ENCODE results near the gene GPX2.
"Not testable (repeated sequence)": the region's sequence is repeated elsewhere in the genome, so short reads cannot be mapped to it uniquely, and the experiment has no call there.

GPX2 gene

DNA sequence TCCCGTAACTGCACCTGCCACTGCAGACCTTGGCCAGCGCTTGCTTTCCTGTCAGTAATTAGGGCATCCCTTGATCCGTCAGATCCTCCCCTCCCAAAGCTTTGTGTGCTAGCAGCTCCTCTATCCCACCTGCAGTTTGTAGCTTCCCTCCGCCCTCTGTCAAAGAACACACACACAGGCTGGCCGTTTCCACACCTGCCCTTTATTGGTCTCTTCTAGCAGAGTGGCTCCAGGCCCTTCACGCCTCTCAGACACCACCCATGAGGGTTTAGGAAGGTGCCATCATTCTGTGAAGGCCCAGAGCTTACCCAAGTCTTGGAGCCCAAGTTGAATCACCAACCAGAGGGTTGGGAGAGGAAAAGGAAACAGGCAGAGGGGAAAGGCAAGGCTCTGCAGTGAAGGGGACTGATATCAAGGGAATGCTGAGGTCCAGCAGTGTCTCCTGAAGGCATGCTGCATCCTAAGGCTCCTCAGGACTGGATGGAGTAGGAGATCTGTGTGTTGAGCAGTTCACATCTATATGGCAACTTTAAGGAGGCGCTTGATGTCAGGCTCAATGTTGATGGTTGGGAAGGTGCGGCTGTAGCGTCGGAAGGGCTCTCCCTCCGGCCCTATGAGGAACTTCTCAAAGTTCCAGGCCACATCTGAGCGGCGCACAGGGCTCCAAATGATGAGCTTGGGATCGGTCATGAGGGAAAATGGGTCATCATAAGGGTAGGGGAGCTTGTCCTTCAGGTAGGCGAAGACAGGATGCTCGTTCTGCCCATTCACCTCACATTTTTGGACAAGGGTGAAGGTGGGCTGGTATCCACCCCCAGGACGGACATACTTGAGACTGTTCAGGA is 3.4 kb downstream of the GPX2 start:
- DNase-seq: no peak

DNA sequence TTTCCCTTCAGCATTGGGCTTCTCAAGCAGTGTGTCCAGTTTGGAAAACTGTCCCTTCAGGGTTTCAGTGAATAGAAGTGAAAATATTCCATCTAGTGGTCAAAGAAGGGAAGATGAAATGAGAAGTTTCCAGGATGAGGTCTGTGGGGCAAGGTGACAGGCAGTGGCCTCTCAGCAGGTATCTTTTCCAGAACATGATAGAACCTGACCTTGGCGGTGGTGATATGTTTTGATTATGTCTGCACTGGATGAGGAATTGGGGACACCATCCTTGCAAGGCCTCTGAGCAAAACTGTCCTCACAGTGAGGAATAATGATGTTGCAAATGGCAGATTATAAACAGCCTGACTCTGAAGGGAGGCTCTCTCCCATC is 4.7 kb downstream of the GPX2 start:
- no peak for DNase-seq

DNA sequence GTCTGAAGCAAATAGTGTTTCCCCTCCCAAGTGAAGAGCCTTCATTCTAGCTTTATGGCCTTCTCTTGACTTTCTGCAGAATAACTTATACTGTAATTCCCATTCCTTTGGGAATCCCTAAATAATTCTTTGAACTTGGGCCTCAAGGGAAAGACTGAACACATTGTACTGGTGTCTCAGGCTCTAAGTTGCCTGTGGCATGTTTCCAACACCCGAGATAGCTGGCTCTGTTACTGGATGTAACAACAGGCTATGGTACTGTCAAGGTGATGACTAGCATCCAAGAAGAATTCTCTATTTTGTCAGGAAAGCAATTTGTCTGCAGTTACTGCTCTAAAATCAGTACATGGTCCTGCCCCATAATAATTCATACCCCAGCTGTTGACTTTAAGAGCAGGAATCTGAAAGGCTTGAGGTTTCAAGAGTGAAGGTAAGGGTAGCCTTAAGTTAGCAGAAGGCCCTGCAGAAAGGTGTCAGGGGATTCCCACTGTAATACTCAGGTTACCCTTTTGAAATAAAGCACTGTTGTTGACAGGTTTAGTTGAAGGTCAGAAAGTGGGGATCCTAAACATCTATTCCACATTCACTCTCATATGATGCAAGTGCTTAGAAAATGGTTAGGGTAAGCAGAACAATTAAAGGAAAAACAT is 5.2 kb downstream of the GPX2 start:
- no peak for DNase-seq

DNA sequence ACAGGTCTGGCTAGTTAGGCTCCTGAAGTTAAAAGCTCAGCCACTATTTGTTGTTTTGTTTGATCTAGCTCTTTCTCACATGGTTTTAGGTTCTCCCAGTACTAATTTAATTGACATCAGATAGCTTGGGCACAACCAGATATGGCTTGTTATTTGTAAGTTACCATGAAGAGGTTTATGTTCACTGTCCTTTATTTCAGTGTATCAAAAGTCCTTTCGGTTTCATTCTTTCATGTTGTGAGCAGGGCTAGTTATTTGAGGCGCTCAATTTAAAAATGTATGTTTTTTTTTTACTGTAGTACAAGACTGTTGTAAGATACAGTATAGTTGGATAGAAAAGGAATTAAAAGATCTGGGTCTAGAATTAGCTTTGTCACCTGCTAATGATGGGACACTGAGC is 7.0 kb downstream of the GPX2 start:
- no peak for DNase-seq

DNA sequence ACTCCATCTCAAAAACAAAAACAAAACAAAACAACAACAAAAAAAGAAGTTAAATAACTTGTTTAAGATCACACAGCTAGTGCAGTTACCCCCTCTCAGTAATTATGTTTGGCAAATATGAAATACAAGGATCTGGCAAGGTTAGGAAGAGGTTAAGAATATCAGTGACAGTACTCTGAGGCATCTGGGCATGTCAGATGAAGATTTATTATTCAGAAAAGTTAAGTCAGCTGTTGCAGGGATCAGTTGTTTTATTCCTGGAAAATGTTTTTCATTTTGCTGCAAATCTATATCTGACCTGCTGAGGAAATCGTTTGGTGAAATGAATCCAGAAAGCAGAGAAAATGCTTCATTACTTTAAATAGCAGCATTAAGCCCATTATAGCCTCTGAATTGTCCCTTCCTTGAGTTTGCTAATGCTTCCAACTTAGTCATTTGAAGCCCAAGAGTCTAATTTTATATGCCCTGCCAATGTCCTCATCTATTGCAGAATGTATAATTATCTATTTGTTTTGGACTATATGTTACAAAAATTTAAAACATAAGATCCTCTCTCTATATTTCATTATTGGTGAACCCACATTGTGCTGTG is 8.1 kb downstream of the GPX2 start:
- DNase-seq: no peak

DNA sequence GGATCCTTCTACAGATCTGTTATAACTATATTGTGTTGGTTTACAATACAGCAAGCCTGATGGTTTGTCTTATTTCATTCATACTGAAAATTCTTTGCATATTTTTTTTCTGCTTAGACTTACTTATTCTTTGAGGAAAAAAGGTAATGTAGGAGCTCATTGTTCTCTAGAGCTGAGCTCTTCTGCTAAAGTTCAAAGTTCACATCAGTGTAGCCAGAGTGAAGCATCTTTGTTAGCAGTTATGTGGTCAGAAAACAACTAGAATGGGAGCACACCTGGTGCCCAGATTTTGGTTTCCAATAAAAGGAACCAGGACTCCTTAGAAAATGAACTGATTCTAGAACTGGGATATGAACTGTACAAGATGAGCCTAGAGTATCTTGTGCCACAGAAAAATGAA is 10.3 kb downstream of the GPX2 start:
- no peak for DNase-seq

DNA sequence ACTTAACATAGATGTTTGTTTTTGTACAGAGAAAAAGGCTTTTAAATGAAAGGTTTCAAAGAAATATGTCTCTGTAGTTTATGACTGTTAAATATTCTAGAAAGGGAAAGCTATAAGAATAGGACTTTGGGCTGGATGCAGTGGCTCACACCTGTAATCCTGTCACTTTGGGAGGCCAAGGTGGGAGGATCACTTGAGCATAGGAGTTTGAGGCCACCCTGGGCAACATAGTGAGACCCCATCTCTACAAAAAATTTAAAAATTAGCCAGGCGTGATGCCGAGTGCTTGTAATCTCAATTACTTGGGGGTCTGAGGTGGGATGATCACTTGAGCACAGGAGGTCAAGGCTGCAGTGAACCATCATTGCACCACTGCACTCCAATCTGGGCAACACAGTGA is 11.4 kb downstream of the GPX2 start:
- no peak for DNase-seq

DNA sequence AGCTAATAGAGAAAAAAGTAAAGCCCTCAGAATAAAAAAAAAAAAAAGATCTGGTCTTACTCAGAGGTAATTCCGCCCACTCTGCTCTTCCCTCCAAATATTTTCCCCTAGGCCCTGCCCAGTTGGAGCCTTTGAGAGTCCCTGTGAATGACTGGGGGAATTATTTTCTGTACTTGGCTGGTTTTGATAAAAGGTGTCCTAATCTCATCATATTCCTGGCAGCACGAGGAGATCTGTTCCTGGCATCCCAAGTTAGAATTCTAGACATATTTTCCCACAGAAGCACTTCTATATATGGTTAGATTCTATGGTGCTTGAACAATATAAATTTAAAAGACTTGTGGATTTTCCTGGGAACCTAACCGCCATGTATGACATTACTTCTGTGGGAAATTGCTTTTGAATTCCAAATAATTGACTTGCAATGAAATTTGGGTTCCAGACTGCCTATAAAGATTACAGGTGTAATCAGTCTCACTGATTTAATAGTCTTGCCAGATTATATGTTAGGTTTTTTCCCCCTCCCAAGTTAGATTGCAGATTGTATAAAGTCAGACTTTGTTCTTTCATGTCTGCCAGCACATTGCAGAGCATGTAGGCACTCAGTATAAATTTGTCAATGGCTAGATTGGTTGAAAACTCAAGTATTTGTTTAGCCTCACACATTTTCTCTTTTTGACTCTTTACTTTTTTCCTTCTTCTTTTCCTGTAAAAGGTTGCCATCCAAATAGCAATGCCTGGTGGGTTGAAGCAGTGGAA is 12.3 kb downstream of the GPX2 start:
- no peak for DNase-seq

DNA sequence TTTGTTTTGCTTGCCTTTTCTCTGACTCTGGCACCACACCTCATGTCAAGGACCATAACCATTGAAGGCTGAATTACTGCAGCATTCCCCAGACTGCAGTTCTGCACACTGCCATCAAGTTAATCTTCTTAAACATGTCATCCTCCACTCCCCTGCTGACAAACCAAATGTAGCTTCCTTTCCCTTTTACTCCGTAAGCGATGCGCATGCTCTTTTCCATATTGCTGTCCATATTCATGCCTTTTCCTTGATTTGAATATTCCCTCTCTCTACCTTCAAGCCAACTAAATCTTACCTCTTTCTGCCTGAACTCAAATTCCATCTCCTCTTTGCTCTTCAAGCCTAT is 13.6 kb downstream of the GPX2 start:
- no peak for DNase-seq

DNA sequence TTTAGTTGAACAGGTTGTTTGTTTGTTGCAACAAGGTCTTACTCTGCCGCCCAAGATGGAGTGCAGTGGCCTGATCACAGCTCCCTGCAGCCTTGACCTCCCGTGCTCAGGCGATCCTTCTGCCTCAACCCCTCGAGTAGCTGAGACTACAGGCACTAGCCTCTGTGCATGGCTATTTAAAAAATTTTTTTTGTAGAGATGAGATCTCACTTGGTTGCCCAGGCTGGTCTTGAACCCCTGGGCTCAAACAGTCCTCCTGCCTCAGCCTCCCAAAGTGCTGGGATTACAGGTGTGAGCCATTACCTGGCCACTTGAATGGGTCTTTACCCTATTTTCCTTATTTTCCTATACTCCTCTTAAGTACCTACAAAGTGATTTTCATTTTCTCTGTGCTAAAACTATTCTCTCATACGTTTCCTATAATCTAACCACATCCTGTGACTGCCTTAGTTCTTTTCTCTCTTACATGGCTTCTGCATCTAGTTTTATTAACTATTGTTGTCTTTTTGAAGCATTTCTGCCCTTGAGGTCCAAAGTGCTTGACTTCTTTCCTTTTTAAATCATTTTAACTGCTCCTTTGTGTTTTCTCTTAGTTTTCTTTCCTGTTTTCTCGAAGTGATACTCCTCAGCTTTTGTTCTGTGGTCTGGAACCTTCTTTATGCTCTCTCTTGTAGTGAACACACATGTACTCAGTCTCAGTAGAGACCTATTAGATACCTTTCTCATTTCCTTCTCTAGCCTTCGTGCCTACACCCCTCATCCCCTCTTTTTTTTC is 14.1 kb downstream of the GPX2 start:
- DNase-seq: no peak

DNA sequence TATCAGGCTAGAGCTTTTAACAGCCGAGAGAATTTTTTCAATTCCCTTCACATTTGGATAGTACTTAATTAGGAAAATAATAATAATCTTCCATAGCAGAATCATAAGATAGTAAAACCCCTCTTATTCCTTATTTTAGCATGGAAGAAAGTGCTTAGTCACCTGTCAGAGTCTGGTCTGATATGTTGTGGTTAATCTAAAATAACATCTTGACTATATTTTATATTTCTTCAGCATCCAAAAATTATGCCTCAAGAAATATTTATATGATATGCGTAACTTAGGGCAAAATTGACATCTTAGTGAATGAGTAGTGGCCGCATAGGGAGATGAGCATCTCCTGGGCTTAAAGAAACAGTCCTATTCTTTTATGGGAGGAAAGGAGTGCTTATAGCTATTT is 15.5 kb downstream of the GPX2 start:
- DNase-seq: no peak

DNA sequence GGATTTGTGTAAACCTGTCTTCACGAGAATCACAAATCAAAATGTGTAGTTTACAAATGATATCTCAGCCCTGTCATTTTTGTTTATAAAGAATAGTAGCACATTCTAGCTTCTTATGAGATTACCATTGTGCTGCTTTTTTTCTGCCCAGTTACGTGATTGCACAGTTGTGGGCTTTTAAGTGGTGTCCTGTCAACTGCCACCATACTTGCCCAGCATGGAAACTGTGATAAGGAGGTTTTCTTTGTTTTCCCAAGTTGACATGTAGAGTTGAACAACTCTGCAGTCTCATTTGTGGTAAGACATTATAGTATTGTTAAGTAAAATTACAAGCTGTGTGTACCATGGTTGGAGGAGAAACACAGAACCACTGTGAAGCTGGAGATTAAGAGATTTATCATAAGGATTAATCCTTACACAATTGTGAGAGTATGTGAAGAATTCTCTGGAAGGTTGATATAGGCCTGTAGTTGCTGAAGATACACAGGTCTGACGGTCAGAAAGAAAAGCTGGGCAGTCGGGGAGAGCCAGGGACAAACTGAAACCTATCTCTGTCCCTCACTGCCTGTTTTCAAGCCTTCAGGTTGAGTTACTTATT is 16.0 kb downstream of the GPX2 start:
- no peak for DNase-seq

DNA sequence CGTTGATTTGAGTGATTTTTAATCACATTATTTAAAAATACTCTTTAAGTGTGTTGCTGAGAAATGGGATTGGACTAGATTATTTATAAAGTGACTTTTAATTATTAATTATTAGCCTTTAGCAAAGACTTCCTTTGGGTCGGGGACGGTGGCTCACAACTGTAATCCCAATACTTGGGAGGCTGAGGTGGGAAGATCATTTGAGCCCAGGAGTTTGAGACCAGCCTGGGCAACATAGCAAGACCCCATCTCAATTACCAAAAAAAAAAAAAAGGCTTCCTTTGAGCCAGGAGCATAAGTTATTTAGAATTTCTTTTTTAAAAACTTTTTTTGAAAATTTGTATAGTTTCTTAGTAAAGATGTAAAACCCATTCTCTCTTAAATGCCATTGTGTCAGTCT is 19.5 kb downstream of the GPX2 start:
- no peak for DNase-seq

DNA sequence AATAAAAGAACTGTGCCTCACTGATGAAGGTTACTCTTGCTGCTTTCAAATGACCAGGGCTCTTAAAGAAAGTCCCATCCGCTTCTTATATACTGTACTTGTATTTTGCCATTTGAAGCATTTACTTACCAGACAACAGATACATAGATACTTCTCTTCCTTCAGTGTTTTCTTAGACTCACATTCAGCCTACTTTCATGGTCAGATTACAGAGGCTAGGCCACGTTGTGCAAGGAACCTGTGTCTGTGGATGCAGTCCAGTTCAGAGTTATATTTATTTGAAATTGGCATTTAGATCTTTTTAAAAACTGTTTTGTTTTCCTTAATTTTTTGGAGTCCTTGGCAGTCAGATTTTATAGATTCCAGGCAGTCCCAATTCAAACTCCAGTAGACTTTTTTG is 22.1 kb downstream of the GPX2 start:
- no peak for DNase-seq

DNA sequence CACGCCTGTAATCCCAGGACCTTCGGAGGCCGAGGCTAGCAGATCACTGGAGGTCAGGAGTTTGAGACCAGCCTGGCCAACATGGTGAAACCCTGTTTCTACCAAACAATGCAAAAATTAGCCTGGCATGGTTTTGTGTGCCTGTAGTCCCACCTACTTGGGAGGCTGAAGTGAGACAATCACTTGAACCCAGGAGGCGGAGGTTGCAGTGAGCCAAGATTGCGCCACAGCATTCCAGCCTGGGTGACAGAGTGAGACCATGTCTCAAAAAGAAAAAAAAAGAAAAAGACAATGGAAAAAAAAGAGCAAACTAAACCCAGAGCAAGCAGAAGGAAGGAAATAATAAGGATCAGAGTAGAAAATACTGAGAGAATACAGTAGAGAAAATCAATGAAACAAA is 22.9 kb downstream of the GPX2 start:
- no peak for DNase-seq

DNA sequence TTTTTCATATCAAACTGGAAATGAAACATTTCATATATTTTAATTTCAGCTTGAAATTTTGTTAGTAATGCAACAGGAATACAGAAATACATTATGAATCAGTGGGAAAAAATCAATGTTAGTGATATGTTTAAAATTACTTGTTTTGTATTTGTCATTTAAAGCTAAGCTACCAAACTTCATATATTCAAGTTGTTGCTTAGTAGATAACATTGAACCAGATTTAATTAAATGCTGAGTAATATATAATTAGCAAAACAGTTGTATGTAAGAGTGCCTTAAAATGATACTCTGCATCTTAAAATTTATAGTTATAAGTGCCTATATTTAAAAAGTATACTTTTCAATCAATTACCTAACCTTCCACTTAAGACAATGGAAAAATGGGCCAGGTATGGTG is 23.3 kb downstream of the GPX2 start:
- no peak for DNase-seq

DNA sequence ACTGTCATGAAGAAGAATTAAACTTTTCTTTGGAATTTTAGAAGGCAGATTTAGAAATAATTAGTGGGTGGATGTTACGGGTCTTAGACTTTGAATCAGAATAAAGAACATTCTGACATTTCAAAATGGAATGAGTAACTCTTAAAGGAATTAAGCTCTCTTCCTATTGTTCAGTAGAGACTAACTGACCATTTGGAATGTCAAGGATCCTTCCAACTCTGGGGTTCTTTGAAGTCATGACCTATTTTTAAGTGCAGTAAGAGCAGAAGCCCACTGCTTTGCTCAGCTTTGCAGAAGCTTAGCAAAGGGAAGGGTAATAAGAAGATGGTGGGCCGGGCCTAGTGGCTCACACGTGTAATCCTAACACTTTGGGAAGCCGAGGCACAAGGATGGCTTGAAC is 24.3 kb downstream of the GPX2 start:
- DNase-seq: no peak

DNA sequence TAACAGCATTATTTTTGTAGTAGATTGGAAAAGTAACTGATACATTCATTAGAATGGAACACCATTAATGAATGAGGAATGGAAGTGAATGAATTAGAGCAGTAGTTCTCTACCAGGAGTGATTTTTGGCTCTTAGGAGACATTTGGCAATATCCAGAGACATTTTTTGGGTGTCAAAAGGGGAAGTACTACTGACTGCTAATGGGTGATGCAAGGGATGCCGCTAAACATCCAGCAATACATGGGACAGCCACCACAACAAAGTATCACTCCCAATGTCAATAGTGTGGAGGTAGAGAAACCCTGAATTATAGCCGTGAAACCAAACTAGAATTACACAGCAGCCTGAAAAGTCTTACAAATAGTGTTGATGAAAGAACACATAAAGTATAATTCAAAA is 26.7 kb downstream of the GPX2 start:
- no peak for DNase-seq

DNA sequence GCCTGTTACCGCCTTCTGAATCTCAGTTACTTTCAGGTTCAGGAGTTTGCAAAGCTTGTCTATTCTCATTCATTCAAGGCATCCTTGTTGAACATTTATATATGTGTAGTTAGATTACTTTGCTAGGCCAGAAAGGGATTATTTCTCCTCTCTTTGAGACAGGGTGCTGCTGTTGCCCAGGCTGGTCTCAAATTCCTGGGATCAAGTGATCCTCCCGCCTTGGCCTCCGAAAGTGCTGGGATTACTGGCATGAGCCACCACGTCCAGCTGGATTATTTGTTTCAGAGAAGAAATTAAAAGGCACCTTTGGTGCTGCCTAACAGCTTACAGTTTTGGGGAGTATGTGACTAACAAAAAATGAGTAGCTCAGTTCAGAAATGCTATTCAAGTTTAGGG is 27.5 kb downstream of the GPX2 start:
- DNase-seq: no peak

DNA sequence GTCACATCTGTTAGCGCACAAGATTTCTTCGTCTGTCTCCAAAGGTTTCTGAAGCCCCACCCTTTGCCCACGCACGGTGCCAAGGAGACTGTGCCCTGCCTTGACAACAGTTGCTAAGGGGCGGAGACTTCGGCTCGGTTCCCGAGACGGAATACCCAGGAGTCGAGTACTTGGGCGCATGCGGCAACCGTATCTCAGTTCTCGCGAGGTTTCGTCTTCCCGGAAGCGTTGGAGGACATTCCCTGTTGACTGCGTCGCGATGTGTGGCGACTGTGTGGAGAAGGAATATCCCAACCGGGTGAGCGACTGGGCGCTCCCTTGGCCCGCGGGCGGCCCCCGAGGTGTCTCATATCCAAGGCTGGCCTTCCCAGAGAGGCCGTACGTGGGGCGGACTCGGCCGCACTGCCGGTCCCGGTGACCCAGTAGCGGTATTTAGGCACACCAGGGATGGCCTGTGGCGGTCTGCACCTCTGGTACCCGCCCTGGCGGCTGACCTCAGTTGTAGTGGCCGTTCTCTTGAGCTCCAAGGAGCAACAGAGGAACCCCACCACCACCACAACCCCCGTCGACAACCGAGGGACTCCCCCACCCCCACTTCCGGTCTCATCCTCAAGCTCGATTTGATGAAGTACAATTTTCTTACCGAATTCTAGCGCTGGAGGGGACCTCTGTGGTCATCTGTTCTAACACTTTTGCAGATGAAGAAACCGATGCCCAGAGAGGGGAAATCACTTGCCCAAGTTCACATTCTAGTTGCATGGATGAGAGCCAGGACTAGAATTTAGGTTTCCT is 28.1 kb downstream of the GPX2 start, which contains the start of gene CHURC1:
TSS of gene CHURC1 (plus strand) at position 219 of the 792 bp plus-strand sequence. CDS start at position 260, 41 bp downstream.
- DNase-seq: peak; percentile 98 to 100

DNA sequence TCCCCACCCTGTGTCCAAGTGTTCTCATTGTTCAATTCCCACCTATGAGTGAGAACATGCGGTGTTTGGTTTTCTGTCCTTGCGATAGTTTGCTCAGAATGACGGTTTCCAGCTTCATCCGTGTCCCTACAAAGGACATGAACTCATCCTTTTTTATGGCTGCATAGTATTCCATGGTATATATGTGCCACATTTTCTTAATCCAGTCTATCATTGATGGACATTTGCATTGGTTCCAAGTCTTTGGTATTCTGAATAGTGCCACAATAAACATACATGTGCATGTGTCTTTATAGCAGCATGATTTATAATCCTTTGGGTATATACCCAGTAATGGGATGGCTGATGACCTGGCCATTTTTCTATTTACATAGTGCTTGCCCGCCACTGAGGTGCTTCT is 29.1 kb downstream of the GPX2 start:
- not testable (repeated sequence) for DNase-seq

DNA sequence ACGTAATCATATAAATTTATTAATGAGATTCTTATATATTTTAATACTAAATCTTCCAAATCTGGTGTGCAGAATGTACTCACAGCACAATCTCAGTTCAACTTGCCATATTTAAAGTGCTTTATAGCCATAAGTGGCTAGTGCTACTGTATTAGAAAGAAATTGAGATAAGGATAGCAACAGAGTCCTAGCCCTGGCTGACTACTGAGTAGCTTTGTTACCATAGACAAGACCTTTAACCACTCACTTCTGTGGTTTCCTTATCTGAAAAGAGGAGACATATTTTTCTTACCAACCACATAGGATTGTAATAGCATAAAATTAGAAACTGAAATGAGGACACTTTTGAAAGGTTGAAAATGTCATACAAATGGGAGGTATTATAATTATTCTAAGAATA is 30.3 kb downstream of the GPX2 start:
- DNase-seq: no peak
